HL-60 (cell line): ENCODE data around the gene SH3BP4.

Experiments used
- CTCF ChIP-seq: IDR thresholded peaks from one replicate; pipeline ENCODE4 v1.5.1; 2011; ENCODE audit warnings: low read length, control low read depth, inconsistent platforms; ENCODE audit not compliant: insufficient read depth
- GABPA ChIP-seq: IDR thresholded peaks from 2 replicates; pipeline ENCODE4 v1.6.1; 2012; ENCODE audit warnings: low read depth
- POLR2AphosphoS5 ChIP-seq: IDR thresholded peaks from 2 replicates; pipeline ENCODE4 v1.6.1; 2012; ENCODE audit warnings: low read depth
- REST ChIP-seq: IDR thresholded peaks from 2 replicates; pipeline ENCODE4 v1.6.1; 2012; ENCODE audit warnings: low read depth; ENCODE audit not compliant: insufficient replicate concordance
- SPI1 ChIP-seq: IDR thresholded peaks from 2 replicates; pipeline ENCODE4 v1.6.1; 2012; ENCODE audit warnings: low read depth, mild to moderate bottlenecking, borderline replicate concordance

DNA sequence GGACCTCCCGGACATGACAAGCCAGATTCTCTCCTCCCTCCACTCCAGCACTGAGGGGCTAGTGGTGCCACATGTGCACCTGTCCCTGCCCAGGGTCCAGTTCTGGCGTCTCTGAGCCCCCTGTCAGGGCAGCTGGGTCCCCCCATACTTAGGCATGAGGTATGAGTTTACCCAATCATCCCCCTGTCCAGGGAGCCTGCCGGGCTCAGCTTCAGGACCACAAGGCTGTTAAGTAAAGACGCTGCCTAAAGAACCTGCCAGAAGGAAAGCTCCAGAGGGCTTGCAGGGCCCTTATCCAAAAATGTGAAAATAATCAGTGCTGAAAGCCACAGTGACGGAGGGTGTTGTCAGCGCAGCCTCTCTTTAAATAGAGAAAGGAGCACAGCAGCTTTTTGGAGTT is 40.0 kb downstream of the SH3BP4 start:
- no peak for TF ChIP-seq CTCF
- no peak for TF ChIP-seq POLR2AphosphoS5
- TF ChIP-seq REST: no peak
- TF ChIP-seq SPI1: no peak
- TF ChIP-seq GABPA: no peak
